Dendritic cell treated with granulocyte-macrophage colony-stimulating factor and Interleukin-4, amounts not matched to agents 40 ng/mL and 50 ng/mL, for 4 days (primary cell): ENCODE results near the gene DDN.

ENCODE experiments used
- H3K27ac Mint-ChIP-seq: one replicate; pipeline ENCODE4 v1.8.0; 2022; ENCODE audit warnings: mild to moderate bottlenecking, mixed read lengths
- H3K27me3 Mint-ChIP-seq: one replicate; pipeline ENCODE4 v1.8.0; 2022; ENCODE audit warnings: mild to moderate bottlenecking, mixed read lengths
- H3K36me3 Mint-ChIP-seq: one replicate; pipeline ENCODE4 v1.8.0; 2022; ENCODE audit warnings: low read depth, mixed read lengths
- H3K4me1 Mint-ChIP-seq: one replicate; pipeline ENCODE4 v1.8.0; 2022; ENCODE audit warnings: low read depth, mixed read lengths
- H3K4me3 Mint-ChIP-seq: one replicate; pipeline ENCODE4 v1.8.0; 2022; ENCODE audit warnings: mild to moderate bottlenecking, moderate library complexity, mixed read lengths
- H3K9me3 Mint-ChIP-seq: one replicate; pipeline ENCODE4 v1.8.0; 2022; ENCODE audit warnings: mixed read lengths
- intact Hi-C: fragments of 100-400 bp; cut with micrococcal nuclease; formaldehyde crosslinking; loops from one replicate; pipeline ENCODE4 v1.15.0; 2022

Gene DDN

DNA sequence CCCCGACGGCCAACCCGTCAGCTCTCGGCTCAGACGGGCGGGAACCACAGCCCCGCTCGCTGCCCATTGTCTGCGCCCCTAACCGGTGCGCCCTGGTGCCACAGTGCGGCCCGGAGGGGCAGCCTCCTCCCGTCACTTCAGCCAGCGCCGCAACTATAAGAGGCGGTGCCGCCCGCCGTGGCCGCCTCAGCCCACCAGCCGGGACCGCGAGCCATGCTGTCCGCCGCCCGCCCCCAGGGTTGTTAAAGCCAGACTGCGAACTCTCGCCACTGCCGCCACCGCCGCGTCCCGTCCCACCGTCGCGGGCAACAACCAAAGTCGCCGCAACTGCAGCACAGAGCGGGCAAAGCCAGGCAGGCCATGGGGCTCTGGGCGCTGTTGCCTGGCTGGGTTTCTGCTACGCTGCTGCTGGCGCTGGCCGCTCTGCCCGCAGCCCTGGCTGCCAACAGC is 20.9 kb downstream of the DDN start, which contains the start of gene WNT1:
TSS of gene WNT1 (plus strand) at position 32 of the 450 bp plus-strand sequence. CDS start at position 361, 329 bp downstream.
- Mint-ChIP-seq H3K36me3 (no peaks in the 10 kb centered on the region), H3K27me3 (peaks cover 95% of the 10 kb centered on the region), H3K27ac (no peak within 1 kb of the TSS), H3K9me3 (no peaks in the 10 kb centered on the region), H3K4me1 (peaks cover 59% of the 10 kb centered on the region), H3K4me3 (peak within 1 kb of the TSS; percentile 64)
- intact Hi-C loops: loop anchor here (5.0 kb wide), 1 partner anchor 126 kb away; the partner anchor contains the start of gene DDX23

- peaks cover 97% of the 10 kb centered on the region for H3K27me3 Mint-ChIP-seq
- no peak overlapping the region for H3K27ac Mint-ChIP-seq
Observed at GRCh38 chr12:48977290-48978281, 21.6 kb downstream of the DDN start.

DNA sequence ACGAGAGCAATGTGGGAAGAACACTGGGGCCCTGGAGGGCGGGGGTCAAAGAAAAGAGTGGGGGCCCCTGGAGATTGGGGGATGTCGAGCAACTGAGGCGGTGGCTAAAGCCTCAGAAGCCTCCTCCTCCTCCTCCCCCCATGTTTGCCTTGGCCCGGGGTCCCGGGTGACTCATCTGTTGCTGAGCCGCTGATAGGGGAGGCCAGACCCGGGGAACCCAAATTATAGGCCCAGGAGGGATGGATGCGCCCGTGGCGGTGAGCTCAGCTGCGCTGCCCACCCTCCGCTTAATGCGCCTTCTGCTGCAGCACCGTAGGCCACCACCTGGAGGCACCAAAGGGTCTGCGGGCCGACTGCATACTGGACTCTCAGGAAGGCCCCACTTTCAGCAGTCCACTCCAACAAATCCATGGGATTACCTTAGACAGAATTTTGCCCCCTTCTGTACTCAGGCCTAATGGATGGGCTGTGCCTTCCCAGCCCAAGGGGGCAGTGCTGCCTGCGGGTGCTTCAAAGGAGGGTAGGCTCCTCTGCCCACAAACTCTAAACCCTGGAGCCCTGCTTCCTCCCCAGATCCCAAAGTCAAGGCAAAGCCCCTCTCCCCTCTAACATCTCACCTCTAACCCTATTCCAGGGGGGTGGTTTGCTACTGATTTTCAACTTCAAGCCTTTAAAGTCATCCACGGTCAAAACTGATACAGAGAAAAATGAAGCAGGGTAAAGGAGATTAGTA is 25.1 kb downstream of the DDN start:
- Mint-ChIP-seq H3K27me3 (peaks cover 97% of the 10 kb centered on the region), H3K9me3 (no peaks in the 10 kb centered on the region), H3K4me3 (no peak overlapping the region), H3K4me1 (peaks cover 64% of the 10 kb centered on the region), H3K27ac (no peak overlapping the region), H3K36me3 (no peaks in the 10 kb centered on the region)
- intact Hi-C loops: no loop called here

More at GRCh38 chr12:48977290-48978281, 21.6 kb downstream of the DDN start:
- Mint-ChIP-seq H3K36me3 (no peaks in the 10 kb centered on the region), H3K9me3 (no peaks in the 10 kb centered on the region), H3K4me1 (peaks cover 66% of the 10 kb centered on the region), H3K4me3 (peak overlapping the region; percentile 64)
- intact Hi-C loops: loop anchor here (5.0 kb wide), 1 partner anchor 125 kb away; the partner anchor contains the start of gene DDX23

DNA sequence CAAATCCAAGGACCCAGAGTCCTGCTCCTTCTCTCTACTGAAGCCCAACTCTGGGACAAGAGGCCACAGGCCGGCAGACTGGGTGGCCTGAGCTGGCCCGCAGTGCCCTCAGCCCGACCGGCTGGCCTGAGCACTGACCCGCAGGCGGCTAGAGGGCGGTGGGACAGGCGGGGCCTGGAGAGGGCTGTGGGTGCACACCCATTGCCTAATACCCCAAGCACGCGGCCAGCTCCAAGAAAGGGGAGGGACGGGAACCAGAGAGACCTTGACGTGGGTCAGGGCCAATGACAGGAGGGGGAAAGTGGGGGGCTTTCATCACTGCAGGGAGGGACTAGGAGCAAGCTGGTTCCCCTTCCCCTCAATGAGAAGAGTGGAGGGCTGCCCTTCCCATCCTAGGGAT is 25.6 kb downstream of the DDN start:
- H3K4me3 Mint-ChIP-seq: no peak overlapping the region
- H3K4me1 Mint-ChIP-seq: peaks cover 62% of the 10 kb centered on the region
- no peaks in the 10 kb centered on the region for H3K9me3 Mint-ChIP-seq
- H3K36me3 Mint-ChIP-seq: no peaks in the 10 kb centered on the region
- intact Hi-C loops: no loop called here
- H3K27me3 Mint-ChIP-seq: peaks cover 96% of the 10 kb centered on the region
- no peak overlapping the region for H3K27ac Mint-ChIP-seq

GRCh38 chr12:48972952-48973483 is 26.2 kb downstream of the DDN start:
- H3K9me3 Mint-ChIP-seq: no peaks in the 10 kb centered on the region
- peaks cover 61% of the 10 kb centered on the region for H3K4me1 Mint-ChIP-seq
- no peak overlapping the region for H3K27ac Mint-ChIP-seq
- H3K27me3 Mint-ChIP-seq: peaks cover 98% of the 10 kb centered on the region
- intact Hi-C loops: no loop called here
- no peak overlapping the region for H3K4me3 Mint-ChIP-seq
- H3K36me3 Mint-ChIP-seq: no peaks in the 10 kb centered on the region

DNA sequence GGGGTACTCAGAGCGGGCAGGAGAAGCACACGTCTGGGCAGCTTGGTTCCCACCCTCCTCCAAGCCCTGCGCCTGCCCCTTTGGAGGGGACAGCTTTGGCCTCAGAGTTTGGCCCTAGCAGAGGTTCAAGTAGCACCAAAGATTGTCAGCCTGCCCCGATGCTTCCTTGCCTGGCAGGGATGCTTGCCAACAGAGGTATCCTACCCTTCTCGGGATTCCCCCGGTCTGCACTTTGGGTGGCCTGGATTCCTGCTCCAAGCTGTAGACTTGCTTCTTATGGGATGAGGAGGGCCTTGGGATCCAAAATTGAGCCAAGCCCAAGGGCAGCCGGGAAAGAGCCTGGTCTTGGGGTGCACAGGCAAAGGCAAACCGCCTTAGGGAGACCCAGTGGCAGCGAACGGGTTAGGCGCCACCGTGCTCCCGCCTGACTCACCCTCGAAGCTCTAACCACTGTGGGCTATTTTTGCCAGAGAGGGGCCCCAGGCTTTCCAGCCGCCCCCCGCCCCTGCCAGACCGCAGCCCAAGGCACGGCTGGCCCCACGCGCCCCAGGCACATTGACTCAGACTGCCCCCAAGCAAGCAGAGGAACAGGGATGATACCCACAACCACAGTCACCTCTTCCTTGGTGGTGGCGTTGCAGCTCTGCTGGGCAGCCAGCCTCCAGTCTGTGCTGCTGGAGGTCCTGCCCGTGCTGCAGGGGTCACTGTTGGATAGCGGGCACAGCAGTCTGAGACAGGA is 26.8 kb downstream of the DDN start:
- no peaks in the 10 kb centered on the region for H3K9me3 Mint-ChIP-seq
- intact Hi-C loops: no loop called here
- peaks cover 94% of the 10 kb centered on the region for H3K27me3 Mint-ChIP-seq
- no peak overlapping the region for H3K27ac Mint-ChIP-seq
- H3K4me1 Mint-ChIP-seq: peaks cover 54% of the 10 kb centered on the region
- H3K36me3 Mint-ChIP-seq: no peaks in the 10 kb centered on the region
- H3K4me3 Mint-ChIP-seq: no peak overlapping the region

GRCh38 chr12:48970702-48971334 is 28.4 kb downstream of the DDN start:
- Mint-ChIP-seq H3K4me1 (peaks cover 59% of the 10 kb centered on the region), H3K27me3 (peaks cover 82% of the 10 kb centered on the region), H3K36me3 (no peaks in the 10 kb centered on the region), H3K27ac (no peak overlapping the region), H3K9me3 (no peaks in the 10 kb centered on the region), H3K4me3 (peak overlapping the region; percentile 22)
- intact Hi-C loops: no loop called here

DNA sequence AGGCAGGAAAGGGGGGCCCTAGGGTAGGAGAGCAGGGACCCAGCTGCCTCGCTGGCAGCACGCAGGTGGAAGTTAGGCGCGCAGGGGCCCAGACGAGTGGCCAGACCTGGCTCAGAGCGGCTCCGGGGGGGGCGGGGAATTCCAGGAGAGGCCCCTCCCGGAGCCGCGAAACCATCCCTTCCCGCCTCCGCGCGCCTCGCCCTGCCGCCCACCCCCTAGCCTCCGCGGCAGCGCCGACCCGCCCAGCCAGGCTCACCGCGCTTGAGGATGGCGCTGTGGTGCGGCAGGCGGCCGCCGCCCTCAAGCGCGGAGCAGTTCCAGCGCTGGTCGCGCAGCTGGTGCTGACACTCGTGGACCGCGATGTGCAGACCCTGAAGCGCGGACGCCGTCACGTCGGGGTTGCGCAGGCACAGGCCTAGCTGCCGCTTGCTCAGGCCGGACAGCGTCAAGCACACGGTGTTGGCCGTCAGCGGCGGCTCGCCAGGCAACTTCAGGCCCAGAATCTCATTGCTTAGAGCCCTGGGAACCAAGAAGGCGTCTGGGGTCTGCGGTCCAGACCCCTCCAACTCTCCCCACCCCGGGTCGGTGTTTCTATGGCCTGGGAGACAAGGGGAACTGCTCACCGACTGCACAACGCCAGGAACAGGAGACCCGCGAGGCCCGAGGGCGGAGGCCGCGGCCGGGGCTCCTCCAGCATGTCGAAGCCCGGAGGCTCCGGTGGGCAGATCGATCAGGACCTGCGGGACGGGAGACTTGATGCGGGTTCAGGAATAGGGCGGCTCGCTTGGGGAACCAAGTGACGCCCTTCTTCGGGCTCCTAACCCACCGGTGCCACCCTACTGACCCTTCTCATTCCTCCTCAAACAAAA is 29.1 kb downstream of the DDN start:
- no peak overlapping the region for H3K27ac Mint-ChIP-seq
- H3K4me3 Mint-ChIP-seq: peak overlapping the region; percentile 18
- intact Hi-C loops: no loop called here
- no peaks in the 10 kb centered on the region for H3K9me3 Mint-ChIP-seq
- no peaks in the 10 kb centered on the region for H3K36me3 Mint-ChIP-seq
- H3K27me3 Mint-ChIP-seq: peaks cover 78% of the 10 kb centered on the region
- H3K4me1 Mint-ChIP-seq: peaks cover 67% of the 10 kb centered on the region

GRCh38 chr12:48969160-48969771 is 29.9 kb downstream of the DDN start:
- no peak overlapping the region for H3K27ac Mint-ChIP-seq
- H3K4me1 Mint-ChIP-seq: peaks cover 73% of the 10 kb centered on the region
- intact Hi-C loops: no loop called here
- peak overlapping the region; percentile 23 for H3K4me3 Mint-ChIP-seq
- H3K36me3 Mint-ChIP-seq: no peaks in the 10 kb centered on the region
- H3K27me3 Mint-ChIP-seq: peaks cover 70% of the 10 kb centered on the region
- no peaks in the 10 kb centered on the region for H3K9me3 Mint-ChIP-seq

DNA sequence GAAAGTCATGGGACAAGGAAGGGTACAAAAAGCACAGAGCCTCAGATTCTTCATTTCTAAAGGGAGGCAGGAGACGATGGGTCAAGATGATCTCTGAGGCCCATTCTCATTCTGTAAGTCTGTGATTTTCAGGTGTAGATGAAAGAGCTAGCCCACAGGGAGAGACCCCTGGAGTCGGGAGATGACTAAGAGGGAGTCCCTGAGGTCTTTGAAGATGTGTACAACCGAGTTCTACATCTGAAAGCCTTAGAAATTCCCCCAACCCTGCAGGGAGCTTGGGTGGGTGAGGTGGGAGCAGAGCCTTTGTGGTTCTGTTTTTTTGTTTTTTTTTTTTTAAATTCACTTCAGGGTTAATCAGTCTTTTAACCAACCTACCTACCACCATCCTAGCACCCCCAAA is 30.7 kb downstream of the DDN start:
- Mint-ChIP-seq H3K36me3 (no peaks in the 10 kb centered on the region), H3K27ac (no peak overlapping the region), H3K9me3 (no peaks in the 10 kb centered on the region), H3K4me1 (peaks cover 68% of the 10 kb centered on the region), H3K4me3 (no peak overlapping the region), H3K27me3 (peaks cover 62% of the 10 kb centered on the region)
- intact Hi-C loops: no loop called here

- H3K27ac Mint-ChIP-seq: no peak overlapping the region
- no peaks in the 10 kb centered on the region for H3K36me3 Mint-ChIP-seq
- H3K4me1 Mint-ChIP-seq: peaks cover 63% of the 10 kb centered on the region
- peaks cover 58% of the 10 kb centered on the region for H3K27me3 Mint-ChIP-seq
- no peak overlapping the region for H3K4me3 Mint-ChIP-seq
- intact Hi-C loops: no loop called here
- H3K9me3 Mint-ChIP-seq: no peaks in the 10 kb centered on the region
Observed at GRCh38 chr12:48967991-48968390, 31.2 kb downstream of the DDN start.
